Liver (tissue), 2 donors: ENCODE measurements around the gene FERMT1.

Experiments used
- ATF3 ChIP-seq: IDR thresholded peaks from 2 replicates; pipeline ENCODE4 v1.6.1; 2016; ENCODE audit warnings: antibody characterized with exemption
- YY1 ChIP-seq: IDR thresholded peaks from 2 replicates; pipeline ENCODE4 v1.6.1; 2016; ENCODE audit warnings: antibody characterized with exemption, mild to moderate bottlenecking
- donor health status: healthy.

GRCh38 chr20:6053776-6054688 lies 68.8 kb downstream of the FERMT1 start, which contains the start of gene LRRN4:
- no peak for TF ChIP-seq YY1
- no peak for TF ChIP-seq ATF3
